DOHH2 (cell line): ENCODE results near the gene RPS6KA2.

ENCODE experiments used
- H3F3A ChIP-seq: fragments of 200-600 bp; sonication (generic), shearing (Covaris generic); 2 replicates; pipeline ENCODE4 v1.6.0; 2016; ENCODE audit warnings: antibody characterized with exemption, mild to moderate bottlenecking; ENCODE audit not compliant: control insufficient read depth, insufficient read depth
- H3K27ac ChIP-seq: fragments of 200-600 bp; sonication (generic); 2 replicates; pipeline ENCODE4 v1.5.1; 2014; ENCODE audit warnings: low read depth, mild to moderate bottlenecking, low read length, moderate library complexity
- H3K27me3 ChIP-seq: fragments of 200-600 bp; sonication (generic); 2 replicates; pipeline ENCODE4 v1.6.1; 2014; ENCODE audit warnings: mild to moderate bottlenecking, low read length, mixed read lengths; ENCODE audit not compliant: control insufficient read depth
- H3K36me3 ChIP-seq: fragments of 200-600 bp; sonication (generic); 2 replicates; pipeline ENCODE4 v1.6.1; 2014; ENCODE audit warnings: mild to moderate bottlenecking, low read length, moderate library complexity, mixed read lengths; ENCODE audit not compliant: control insufficient read depth
- H3K4me1 ChIP-seq: fragments of 200-600 bp; sonication (generic); 2 replicates; pipeline ENCODE4 v1.6.1; 2014; ENCODE audit warnings: mild to moderate bottlenecking, low read length, mixed read lengths; ENCODE audit not compliant: control insufficient read depth
- H3K4me2 ChIP-seq: fragments of 200-600 bp; sonication (generic); 2 replicates; pipeline ENCODE4 v1.6.0; 2014; ENCODE audit warnings: mild to moderate bottlenecking, low read length, moderate library complexity
- H3K4me3 ChIP-seq: fragments of 200-600 bp; sonication (generic); 2 replicates; pipeline ENCODE4 v1.5.1; 2014; ENCODE audit warnings: mild to moderate bottlenecking, low read length, mixed read lengths
- H3K79me2 ChIP-seq: fragments of 200-600 bp; sonication (generic); 2 replicates; pipeline ENCODE4 v1.6.1; 2014; ENCODE audit warnings: mild to moderate bottlenecking, low read length, mixed read lengths; ENCODE audit not compliant: control insufficient read depth
- H3K9me2 ChIP-seq: fragments of 200-600 bp; sonication (generic); replicated peaks from 2 replicates; pipeline ENCODE4 v1.6.1; 2014; ENCODE audit warnings: mild to moderate bottlenecking, low read length, mixed read lengths; ENCODE audit not compliant: control insufficient read depth
- H3K9me3 ChIP-seq: fragments of 200-600 bp; sonication (generic); 2 replicates; pipeline ENCODE4 v1.6.1; 2014; ENCODE audit warnings: antibody characterized with exemption, low read length, mixed read lengths; ENCODE audit not compliant: control insufficient read depth, insufficient read depth
- H4K20me1 ChIP-seq: fragments of 200-600 bp; sonication (generic); 2 replicates; pipeline ENCODE4 v1.6.0; 2014; ENCODE audit warnings: low read depth, mild to moderate bottlenecking, antibody characterized with exemption, low read length, moderate library complexity; ENCODE audit not compliant: control insufficient read depth, insufficient read depth
- CTCF ChIP-seq: fragments of 200-600 bp; sonication (generic); IDR thresholded peaks from one replicate; pipeline ENCODE4 v1.5.1; 2014; ENCODE audit warnings: antibody characterized with exemption, mild to moderate bottlenecking, low read depth, low read length; ENCODE audit not compliant: poor library complexity, severe bottlenecking
- EZH2phosphoT487 ChIP-seq: fragments of 200-600 bp; sonication (generic); IDR thresholded peaks from 2 replicates; pipeline ENCODE4 v1.6.1; 2017; ENCODE audit warnings: borderline replicate concordance, mild to moderate bottlenecking, antibody characterized with exemption, low read length, moderate library complexity, mixed read lengths

Gene RPS6KA2

GRCh38 chr6:166567107-166567506 lies 59.9 kb downstream of the RPS6KA2 start:
- Histone ChIP-seq H3K79me2 (no peaks in the 10 kb centered on the region), H3K4me2 (no peak overlapping the region), H3K9me3 (no peaks in the 10 kb centered on the region), H3K27me3 (no peaks in the 10 kb centered on the region), H3K27ac (no peak overlapping the region), H4K20me1 (no peaks in the 10 kb centered on the region), H3K36me3 (no peaks in the 10 kb centered on the region), H3K4me3 (no peak overlapping the region), H3K4me1 (no peaks in the 10 kb centered on the region), H3F3A (no peaks in the 10 kb centered on the region), H3K9me2 (no peaks in the 10 kb centered on the region)
- TF ChIP-seq EZH2phosphoT487 (no peak), CTCF (no peak)

- Histone ChIP-seq H3K27ac (no peak overlapping the region), H3K36me3 (no peaks in the 10 kb centered on the region), H3K79me2 (no peaks in the 10 kb centered on the region), H3K9me3 (no peaks in the 10 kb centered on the region), H3K4me1 (no peaks in the 10 kb centered on the region), H3K27me3 (no peaks in the 10 kb centered on the region), H3K9me2 (no peaks in the 10 kb centered on the region), H3K4me2 (no peak overlapping the region), H3K4me3 (no peak overlapping the region), H4K20me1 (no peaks in the 10 kb centered on the region), H3F3A (no peaks in the 10 kb centered on the region)
- no peak for TF ChIP-seq CTCF
- no peak for TF ChIP-seq EZH2phosphoT487
These were observed 60.7 kb downstream of the RPS6KA2 start for GRCh38 chr6:166566026-166567011.

- TF ChIP-seq EZH2phosphoT487: no peak
- no peak for TF ChIP-seq CTCF
- Histone ChIP-seq H3K27ac (no peak overlapping the region), H3K27me3 (no peaks in the 10 kb centered on the region), H3K4me1 (no peaks in the 10 kb centered on the region), H3K4me3 (no peak overlapping the region), H3K79me2 (no peaks in the 10 kb centered on the region), H3F3A (no peaks in the 10 kb centered on the region), H3K9me3 (no peaks in the 10 kb centered on the region), H4K20me1 (no peaks in the 10 kb centered on the region), H3K4me2 (no peak overlapping the region), H3K9me2 (no peaks in the 10 kb centered on the region), H3K36me3 (no peaks in the 10 kb centered on the region)
These were observed 61.7 kb downstream of the RPS6KA2 start for GRCh38 chr6:166565084-166565967.
